ENCODE measurements around the gene CPSF4.
A peak's percentile ranks its signal among the peaks of the same experiment; 100 is the strongest.

The CPSF4 gene

DNA sequence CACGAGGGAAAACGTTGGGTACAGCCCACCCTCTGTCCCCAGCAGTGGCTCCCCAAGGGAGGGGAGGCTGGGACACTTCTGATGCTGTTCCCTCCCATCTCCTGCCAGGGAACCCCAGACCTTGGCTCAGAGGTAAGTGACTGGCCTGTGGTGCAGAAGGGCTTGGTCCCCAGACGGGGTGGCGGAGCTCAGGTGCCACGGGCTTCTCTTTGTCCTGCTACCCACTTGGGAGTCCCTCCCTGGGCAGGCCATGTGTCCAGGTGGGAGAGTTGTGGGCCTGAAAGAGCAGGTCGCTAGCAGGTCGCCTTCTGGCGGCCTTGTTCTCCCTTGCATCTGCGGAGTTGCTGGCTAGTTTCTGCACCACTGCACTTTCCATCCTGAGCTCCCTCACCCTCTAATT, 17.1 kb downstream of the CPSF4 start:
- Histone ChIP-seq H3K27me3 (ENCODE audit: control insufficient read depth, insufficient read depth, low read length) (no peaks in the 10 kb centered on the region), H3K4me3 (ENCODE audit: low read depth, low read length) (no peak overlapping the region), H3K9me3 (ENCODE audit: control insufficient read depth, insufficient read depth, low read length) (no peaks in the 10 kb centered on the region), H3K36me3 (ENCODE audit: control insufficient read depth, insufficient read depth, low read length) (peaks cover 86% of the 10 kb centered on the region), H3K9ac (ENCODE audit: low read depth, low read length) (no peak overlapping the region), H3K4me1 (ENCODE audit: control insufficient read depth, insufficient read depth, low read length) (no peaks in the 10 kb centered on the region)

DNA sequence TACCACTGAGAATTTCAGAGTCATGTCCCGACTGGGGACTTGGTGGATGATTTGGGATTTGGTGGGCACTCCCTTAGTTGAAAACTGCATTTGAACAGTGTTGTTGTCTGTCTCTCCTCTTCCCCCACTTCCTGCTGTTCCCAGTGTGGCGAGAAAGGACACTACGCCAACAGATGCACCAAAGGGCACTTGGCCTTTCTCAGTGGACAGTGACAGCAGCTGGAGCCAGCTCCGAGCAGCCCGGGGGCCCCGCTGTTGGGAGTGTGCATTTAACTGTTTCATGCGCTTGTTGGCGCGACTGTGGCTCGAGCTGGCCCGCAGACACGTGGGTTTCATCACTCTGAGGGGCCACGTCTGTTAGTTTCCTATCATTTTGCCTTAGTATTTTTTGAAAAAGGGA, 17.5 kb downstream of the CPSF4 start:
- Histone ChIP-seq H3K4me3 (ENCODE audit: low read depth, low read length) (no peak overlapping the region), H3K27me3 (ENCODE audit: control insufficient read depth, insufficient read depth, low read length) (no peaks in the 10 kb centered on the region), H3K9ac (ENCODE audit: low read depth, low read length) (no peak overlapping the region), H3K9me3 (ENCODE audit: control insufficient read depth, insufficient read depth, low read length) (no peaks in the 10 kb centered on the region), H3K4me1 (ENCODE audit: control insufficient read depth, insufficient read depth, low read length) (no peaks in the 10 kb centered on the region), H3K36me3 (ENCODE audit: control insufficient read depth, insufficient read depth, low read length) (peaks cover 83% of the 10 kb centered on the region)

DNA sequence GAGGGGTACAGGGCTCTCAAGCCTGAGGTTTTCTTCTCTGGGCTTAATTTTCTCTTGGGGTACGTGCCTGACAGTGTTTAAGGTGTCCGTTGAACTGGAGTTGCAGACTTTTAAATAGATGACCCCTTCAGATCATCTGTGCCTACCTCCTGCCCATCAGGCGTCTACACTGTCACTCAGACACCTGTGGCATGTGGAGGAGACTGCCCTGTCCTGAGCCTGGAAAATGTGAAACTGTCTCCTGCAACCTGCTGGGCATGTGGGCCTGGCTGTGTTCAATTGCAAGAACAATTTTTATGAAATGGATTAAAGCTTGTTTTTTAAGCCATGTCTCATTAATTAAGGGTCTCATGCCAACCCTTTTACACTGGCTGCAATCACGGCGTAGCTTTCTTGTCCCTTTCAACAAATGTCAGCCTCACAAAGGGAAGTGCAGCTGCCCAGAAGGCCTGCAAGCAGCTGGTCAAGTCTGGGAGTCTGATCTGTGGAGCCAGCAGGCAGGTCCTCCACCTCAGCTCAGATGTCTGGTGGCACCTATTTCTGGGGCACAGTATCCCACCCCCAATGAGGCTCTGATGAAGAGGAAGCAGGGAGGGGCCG, 18.4 kb downstream of the CPSF4 start:
- Histone ChIP-seq H3K4me3 (ENCODE audit: low read depth, low read length) (no peak overlapping the region), H3K4me1 (ENCODE audit: control insufficient read depth, insufficient read depth, low read length) (no peaks in the 10 kb centered on the region), H3K27me3 (ENCODE audit: control insufficient read depth, insufficient read depth, low read length) (no peaks in the 10 kb centered on the region), H3K9ac (ENCODE audit: low read depth, low read length) (no peak overlapping the region), H3K36me3 (ENCODE audit: control insufficient read depth, insufficient read depth, low read length) (peaks cover 74% of the 10 kb centered on the region), H3K9me3 (ENCODE audit: control insufficient read depth, insufficient read depth, low read length) (no peaks in the 10 kb centered on the region)

DNA sequence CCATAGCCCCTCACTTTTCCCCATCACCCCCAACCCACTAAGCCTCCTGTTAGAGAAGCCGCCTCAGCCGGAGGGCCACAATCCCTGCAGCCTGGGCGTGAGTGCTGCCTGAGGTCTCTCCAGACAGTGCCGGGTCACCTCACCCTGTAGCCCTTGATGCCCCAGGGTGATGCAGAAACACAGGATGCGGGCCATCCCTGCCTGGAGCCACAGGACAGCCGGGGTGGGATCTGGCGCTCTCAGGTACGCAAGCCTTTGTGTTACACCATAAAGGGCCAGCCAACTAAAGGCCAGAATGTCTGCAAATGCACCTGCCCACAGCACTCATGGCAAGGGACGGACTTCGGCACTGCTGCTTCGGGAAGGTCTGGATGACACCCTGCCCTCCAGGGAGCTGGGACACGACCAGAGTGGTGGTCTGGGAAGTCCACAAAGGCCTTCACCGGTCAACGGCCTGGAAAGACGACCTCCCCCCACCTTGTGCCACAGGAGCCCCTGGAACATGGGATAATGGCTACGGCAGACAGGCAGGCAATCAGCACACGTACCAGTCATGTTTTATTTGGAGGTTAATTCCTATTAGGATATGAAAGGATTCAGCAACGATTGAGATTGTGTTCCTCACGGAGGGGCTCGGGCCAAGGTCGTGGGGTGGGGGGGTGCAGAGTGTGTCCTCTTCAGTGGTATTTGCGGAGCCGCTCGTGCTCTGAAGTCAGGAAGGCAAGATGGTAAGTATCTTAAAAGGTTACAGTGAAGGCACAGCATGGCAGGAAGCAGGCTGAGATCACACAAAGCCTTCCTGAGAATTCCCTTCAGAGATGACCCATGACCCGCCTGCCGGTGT, 19.1 kb downstream of the CPSF4 start:
- Histone ChIP-seq H3K4me1 (ENCODE audit: control insufficient read depth, insufficient read depth, low read length) (no peaks in the 10 kb centered on the region), H3K9ac (ENCODE audit: low read depth, low read length) (no peak overlapping the region), H3K4me3 (ENCODE audit: low read depth, low read length) (no peak overlapping the region), H3K36me3 (ENCODE audit: control insufficient read depth, insufficient read depth, low read length) (peaks cover 67% of the 10 kb centered on the region), H3K9me3 (ENCODE audit: control insufficient read depth, insufficient read depth, low read length) (no peaks in the 10 kb centered on the region), H3K27me3 (ENCODE audit: control insufficient read depth, insufficient read depth, low read length) (no peaks in the 10 kb centered on the region)

DNA sequence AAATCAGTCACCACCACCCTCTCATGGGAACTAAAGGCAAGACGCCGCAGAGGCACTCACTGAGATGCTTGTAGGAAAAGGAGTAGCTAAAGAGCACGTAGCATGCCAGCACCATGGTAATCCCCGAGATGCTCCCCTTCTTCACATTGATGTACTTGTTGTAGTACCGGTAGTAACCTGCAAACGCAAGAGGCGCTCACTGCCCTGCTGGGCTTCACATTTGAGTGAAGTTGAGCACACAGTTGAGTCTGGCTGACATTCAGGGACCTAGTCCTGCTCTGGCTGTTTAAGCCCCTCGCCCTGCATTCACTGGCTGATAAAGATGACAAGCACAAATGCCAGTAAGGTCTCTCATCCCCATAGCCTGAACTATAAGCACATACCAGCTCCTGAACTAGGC, 20.3 kb downstream of the CPSF4 start:
- peaks cover 55% of the 10 kb centered on the region for H3K36me3 ChIP-seq (ENCODE audit: control insufficient read depth, insufficient read depth, low read length)
- H3K4me3 ChIP-seq (ENCODE audit: low read depth, low read length), result no peak overlapping the region
- no peaks in the 10 kb centered on the region for H3K27me3 ChIP-seq (ENCODE audit: control insufficient read depth, insufficient read depth, low read length)
- no peaks in the 10 kb centered on the region for H3K9me3 ChIP-seq (ENCODE audit: control insufficient read depth, insufficient read depth, low read length)
- H3K4me1 ChIP-seq (ENCODE audit: control insufficient read depth, insufficient read depth, low read length), result no peaks in the 10 kb centered on the region
- no peak overlapping the region for H3K9ac ChIP-seq (ENCODE audit: low read depth, low read length)

DNA sequence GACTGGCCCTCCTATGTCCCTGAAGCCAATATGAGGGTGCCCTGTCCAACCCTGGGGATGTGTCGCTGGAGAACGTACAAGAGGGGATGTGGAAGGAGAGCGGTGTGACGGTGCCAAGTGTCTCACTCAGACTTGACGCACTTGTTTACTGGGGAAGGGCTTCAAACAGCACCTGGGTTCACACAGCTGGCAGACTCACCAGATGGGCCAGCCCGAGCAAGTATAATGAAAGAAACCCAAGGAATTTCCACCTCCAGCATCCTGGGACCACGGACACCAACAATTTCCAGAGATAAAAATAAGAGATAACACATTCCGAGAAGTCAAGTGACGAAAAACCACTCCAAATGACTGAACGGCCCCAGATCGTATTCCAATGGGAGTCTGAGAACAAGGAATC, 21.9 kb downstream of the CPSF4 start:
- no peaks in the 10 kb centered on the region for H3K4me1 ChIP-seq (ENCODE audit: control insufficient read depth, insufficient read depth, low read length)
- no peak overlapping the region for H3K4me3 ChIP-seq (ENCODE audit: low read depth, low read length)
- no peak overlapping the region for H3K9ac ChIP-seq (ENCODE audit: low read depth, low read length)
- peaks cover 40% of the 10 kb centered on the region for H3K36me3 ChIP-seq (ENCODE audit: control insufficient read depth, insufficient read depth, low read length)
- H3K9me3 ChIP-seq (ENCODE audit: control insufficient read depth, insufficient read depth, low read length), result no peaks in the 10 kb centered on the region
- H3K27me3 ChIP-seq (ENCODE audit: control insufficient read depth, insufficient read depth, low read length), result no peaks in the 10 kb centered on the region

DNA sequence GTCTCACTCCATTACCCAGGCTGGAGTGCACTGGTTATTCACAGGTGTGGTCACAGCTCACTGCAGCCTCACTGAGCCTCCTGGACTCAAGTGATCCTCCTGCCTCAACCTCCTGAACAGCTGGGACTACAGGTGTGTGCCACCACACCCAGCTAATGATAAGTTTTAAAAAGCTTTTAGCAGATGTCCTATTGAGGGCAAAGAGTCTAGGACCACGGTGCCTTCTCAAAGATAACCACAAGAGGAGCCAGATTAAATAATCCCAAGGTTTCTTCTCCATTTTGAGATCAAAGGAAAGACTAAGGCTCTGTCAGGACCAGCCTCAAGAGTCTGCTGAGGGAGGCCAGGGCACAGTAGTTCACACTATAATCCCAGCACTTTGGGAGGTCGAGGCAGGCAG, 22.5 kb downstream of the CPSF4 start:
- no peak overlapping the region for H3K9ac ChIP-seq (ENCODE audit: low read depth, low read length)
- peaks cover 35% of the 10 kb centered on the region for H3K36me3 ChIP-seq (ENCODE audit: control insufficient read depth, insufficient read depth, low read length)
- H3K9me3 ChIP-seq (ENCODE audit: control insufficient read depth, insufficient read depth, low read length), result no peaks in the 10 kb centered on the region
- H3K4me1 ChIP-seq (ENCODE audit: control insufficient read depth, insufficient read depth, low read length), result no peaks in the 10 kb centered on the region
- H3K27me3 ChIP-seq (ENCODE audit: control insufficient read depth, insufficient read depth, low read length), result no peaks in the 10 kb centered on the region
- no peak overlapping the region for H3K4me3 ChIP-seq (ENCODE audit: low read depth, low read length)

DNA sequence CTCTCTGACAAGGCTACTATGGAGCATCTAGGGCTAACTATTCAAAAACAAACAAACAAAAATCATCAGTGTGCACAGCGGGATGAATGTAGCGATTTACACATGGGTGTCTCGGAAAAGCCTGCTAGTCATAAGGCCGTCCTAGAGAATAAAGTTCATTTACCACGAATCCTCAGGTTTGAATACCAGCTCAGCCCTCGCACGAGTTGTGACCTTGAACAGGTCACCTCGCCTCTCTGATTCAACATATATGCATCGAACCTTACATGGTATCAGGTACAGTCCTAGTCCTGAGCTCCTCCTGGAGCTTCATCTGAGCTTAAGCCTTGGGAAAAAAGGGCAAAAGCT, 26.7 kb downstream of the CPSF4 start:
- no peaks in the 10 kb centered on the region for H3K9me3 ChIP-seq (ENCODE audit: control insufficient read depth, insufficient read depth, low read length)
- H3K9ac ChIP-seq (ENCODE audit: low read depth, low read length), result peak overlapping the region; percentile 99
- peaks cover 4% of the 10 kb centered on the region for H3K36me3 ChIP-seq (ENCODE audit: control insufficient read depth, insufficient read depth, low read length)
- H3K4me1 ChIP-seq (ENCODE audit: control insufficient read depth, insufficient read depth, low read length), result no peaks in the 10 kb centered on the region
- no peaks in the 10 kb centered on the region for H3K27me3 ChIP-seq (ENCODE audit: control insufficient read depth, insufficient read depth, low read length)
- H3K4me3 ChIP-seq (ENCODE audit: low read depth, low read length), result peak overlapping the region; percentile 99

DNA sequence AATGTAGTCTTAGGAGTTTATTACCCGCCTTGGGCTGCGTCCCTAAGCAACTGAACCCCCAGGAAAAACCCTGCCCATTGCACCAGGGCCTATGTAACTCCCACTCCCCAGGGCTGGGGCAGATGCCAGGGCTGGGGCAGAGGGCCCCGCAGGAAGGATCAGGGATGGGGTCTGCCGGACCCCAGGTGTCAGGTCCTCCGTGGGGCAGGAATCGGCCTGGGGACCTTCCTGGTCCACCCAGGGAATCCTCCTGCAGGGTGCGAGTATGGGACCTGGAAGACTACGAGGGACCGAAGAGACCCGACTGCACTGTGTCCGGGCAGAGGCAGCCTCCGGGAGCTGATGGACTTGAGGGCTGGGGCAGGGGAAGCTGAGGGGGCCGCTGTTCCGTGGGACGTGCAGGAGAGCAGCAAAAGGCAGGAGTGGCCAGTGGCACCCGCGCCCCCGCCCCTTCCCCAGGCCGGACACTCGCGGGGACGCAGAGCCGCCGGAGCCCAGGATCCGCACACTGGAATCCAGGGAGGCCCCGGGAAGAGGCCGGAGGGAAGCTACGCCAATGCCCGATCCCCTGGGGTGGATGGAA, 29.7 kb downstream of the CPSF4 start:
- H3K36me3 ChIP-seq (ENCODE audit: control insufficient read depth, insufficient read depth, low read length), result no peaks in the 10 kb centered on the region
- H3K9me3 ChIP-seq (ENCODE audit: control insufficient read depth, insufficient read depth, low read length), result no peaks in the 10 kb centered on the region
- no peaks in the 10 kb centered on the region for H3K4me1 ChIP-seq (ENCODE audit: control insufficient read depth, insufficient read depth, low read length)
- no peaks in the 10 kb centered on the region for H3K27me3 ChIP-seq (ENCODE audit: control insufficient read depth, insufficient read depth, low read length)
- H3K9ac ChIP-seq (ENCODE audit: low read depth, low read length), result no peak overlapping the region
- no peak overlapping the region for H3K4me3 ChIP-seq (ENCODE audit: low read depth, low read length)

DNA sequence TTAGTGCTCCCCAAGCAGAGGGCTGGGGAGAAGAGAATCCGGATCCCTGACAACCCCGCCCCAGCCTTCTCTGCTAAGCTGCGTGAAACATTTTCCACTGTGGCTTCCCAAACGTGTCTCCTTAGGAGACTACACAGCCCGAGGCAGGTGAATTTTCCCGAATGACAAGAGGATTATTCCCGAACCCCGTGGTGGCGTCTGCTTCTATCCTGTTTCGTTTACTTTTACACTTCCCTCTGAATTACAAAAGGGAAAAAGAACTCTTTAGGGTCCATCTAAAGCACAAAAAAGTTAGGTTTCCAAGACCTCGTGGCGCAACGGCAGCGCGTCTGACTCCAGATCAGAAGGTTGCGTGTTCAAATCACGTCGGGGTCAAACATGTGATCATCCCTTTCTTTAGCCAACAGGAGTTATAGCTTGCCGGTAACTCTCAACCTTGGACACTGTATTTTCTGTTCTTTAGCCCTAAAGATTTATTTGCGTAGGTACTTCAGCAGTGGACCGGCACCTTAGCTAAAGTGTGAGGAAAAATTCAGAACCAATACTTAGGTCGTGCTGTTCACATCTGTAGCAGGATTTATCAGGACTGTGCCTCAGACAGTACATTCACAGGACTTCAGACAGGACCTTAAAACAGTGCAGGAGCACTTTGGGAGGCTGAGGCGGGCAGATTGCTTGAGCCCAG, 30.8 kb downstream of the CPSF4 start:
- H3K36me3 ChIP-seq (ENCODE audit: control insufficient read depth, insufficient read depth, low read length), result no peaks in the 10 kb centered on the region
- H3K4me1 ChIP-seq (ENCODE audit: control insufficient read depth, insufficient read depth, low read length), result no peaks in the 10 kb centered on the region
- peak overlapping the region; percentile 9 for H3K4me3 ChIP-seq (ENCODE audit: low read depth, low read length)
- H3K27me3 ChIP-seq (ENCODE audit: control insufficient read depth, insufficient read depth, low read length), result no peaks in the 10 kb centered on the region
- H3K9me3 ChIP-seq (ENCODE audit: control insufficient read depth, insufficient read depth, low read length), result no peaks in the 10 kb centered on the region
- no peak overlapping the region for H3K9ac ChIP-seq (ENCODE audit: low read depth, low read length)

DNA sequence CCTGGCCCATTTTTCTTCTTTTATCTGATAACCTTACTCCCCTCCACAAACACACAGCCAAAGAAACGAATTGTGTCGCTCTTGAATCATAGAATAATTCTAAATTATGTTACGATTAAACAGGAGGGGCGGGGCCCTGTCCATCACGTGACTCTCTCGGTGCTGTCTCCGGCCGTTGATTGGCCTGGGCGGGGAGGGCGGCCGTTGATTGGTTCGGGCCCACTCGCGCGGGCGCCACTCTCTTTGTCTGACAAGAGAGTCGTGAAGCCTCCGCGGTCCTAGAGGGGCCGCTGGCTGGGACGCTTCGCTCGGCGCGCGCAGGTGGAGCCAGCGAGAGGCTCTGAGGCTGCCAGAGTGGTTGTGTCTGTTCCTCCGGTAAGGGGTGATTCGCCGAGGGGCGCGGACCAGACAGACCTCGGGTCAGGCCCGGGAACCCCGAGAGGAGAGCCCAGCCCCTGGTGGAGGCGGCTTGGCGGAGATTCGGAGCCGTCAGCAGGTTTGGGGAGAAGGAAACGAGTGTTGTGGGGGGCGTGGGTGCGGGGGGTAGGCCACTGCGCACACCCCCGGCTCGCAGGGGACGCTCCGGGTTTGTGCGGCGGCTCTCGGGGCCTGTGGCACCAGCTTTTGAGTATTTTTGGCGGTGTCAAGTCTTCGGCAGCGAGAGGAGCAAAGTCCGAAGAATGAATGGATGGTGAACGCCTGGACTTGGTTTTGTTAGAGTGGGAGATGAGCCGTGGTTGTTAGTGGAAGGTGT, 34.0 kb downstream of the CPSF4 start, which contains the start of gene ZNF789:
TSS of gene ZNF789 (plus strand) at position 330 of the 754 bp plus-strand sequence. CDS start 3,567 bp downstream, outside the sequence.
- Histone ChIP-seq H3K4me1 (ENCODE audit: control insufficient read depth, insufficient read depth, low read length) (peaks cover 2% of the 10 kb centered on the region), H3K27me3 (ENCODE audit: control insufficient read depth, insufficient read depth, low read length) (no peaks in the 10 kb centered on the region), H3K9ac (ENCODE audit: low read depth, low read length) (peak within 1 kb of the TSS; percentile 85)

More for the DNA sequence above, 34.0 kb downstream of the CPSF4 start, which contains the start of gene ZNF789:
- H3K4me3 ChIP-seq (ENCODE audit: low read depth, low read length), result peak within 1 kb of the TSS; percentile 90
- no peaks in the 10 kb centered on the region for H3K36me3 ChIP-seq (ENCODE audit: control insufficient read depth, insufficient read depth, low read length)
- H3K9me3 ChIP-seq (ENCODE audit: control insufficient read depth, insufficient read depth, low read length), result no peaks in the 10 kb centered on the region
